Measurements from ENCODE around the gene VPS13D.

VPS13D gene

DNA sequence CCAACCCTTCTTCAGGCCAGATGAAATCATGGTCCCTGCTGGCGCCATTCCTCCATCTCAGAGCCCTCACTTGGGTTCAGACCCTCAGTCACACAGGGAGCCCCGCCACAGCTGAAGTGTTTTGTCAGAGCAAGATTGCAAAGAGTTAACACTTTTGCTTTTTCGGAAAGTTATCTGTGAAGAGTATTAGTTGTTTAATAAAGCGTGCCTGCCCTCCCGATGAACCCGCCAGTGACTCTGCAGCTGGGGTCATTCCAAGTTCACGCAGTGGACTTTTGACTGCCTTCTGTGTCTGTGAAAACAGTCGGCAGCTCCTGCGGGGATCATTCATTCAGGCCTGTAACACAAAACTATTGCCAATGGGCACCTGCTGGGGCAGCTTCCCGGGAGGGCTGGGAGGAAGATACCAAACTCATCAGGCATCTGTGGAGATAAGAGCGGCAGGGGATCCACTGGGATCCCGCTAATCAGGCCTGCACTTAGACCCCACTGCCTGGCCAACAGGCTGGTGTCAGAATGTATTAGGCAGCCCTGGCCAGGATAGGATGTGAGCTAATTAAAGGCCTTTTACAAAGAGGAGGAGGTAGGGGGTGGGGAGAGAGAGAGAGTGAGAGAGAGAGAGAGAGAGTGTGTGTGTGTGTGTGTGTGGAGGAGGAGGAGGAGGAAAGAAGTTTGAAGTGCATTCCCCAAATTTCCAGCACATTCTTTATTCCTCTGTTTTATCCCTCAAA is 203.7 kb downstream of the VPS13D start:
- peak; percentile 29 for DNase-seq (ENCODE audit: low spot score)

DNA sequence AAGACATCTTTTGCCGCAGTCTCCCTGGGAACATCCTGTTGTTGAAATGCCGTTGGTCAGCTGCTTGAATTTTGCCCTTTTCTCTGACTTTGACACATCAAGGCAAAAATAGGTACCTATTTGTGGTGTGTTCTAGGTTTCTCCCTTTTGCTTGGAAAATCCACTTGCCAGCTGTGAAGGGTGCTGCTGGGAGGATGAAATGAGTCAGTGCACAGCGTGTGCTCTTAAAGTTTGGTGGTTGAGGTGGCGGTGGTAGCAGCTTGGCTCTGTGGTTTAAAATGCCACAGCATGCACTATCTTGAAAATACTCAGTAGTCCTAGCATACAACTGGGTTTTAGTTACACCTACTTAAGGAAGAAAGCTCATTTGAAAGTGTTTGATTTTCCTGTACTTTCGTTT is 204.3 kb downstream of the VPS13D start:
- no peak for DNase-seq (ENCODE audit: low spot score)

DNA sequence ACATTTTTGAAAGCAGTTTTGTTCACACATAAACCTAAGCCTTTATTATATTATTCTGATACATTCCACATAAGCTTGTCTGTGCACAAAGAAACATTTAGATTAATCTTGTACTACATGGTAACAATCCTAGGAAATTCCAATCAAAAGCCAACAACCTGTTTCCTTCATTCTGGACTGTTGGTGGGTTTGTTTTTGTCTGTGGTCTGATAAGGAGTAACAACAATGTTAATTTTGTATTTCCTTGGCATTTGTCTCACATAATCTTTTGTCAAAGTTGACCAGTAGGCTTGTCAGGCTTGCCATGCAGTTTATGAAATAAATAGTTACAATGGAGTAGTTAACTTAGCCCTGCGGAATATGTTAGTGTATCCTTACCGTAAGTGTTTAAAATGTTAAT is 204.9 kb downstream of the VPS13D start:
- DNase-seq (ENCODE audit: low spot score): no peak

DNA sequence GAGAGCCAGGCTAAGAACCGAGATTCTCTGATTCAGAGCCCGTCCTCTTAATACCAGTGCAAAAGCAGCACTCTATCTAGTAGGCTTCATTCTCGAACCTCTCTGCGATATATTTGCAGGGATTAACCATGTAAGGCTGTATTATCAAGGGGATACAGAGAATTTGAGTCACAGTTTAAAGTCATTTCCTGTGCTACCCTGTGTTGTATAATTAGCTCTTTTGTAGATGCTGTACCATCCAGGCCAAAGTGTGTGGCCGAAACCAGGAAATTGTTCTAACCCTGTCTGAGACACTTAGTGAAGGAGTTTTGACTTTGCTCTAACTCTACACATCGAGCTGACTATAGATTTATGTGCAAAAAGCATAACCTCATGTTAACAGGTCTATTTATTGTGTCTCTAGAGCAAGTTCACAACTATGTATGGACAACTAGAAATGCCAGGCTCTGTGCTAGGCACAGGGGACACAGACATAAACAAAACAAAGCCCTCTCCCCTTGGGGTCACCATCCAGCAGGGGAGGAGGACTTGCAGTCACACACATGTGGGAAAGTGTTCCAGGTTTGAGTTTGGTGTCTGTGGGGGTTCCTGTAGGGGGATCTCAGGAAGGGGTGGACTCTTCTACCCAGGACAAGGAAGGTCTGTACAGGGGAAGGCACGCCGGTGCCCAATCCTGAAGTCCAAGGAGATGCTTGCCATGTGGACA is 206.0 kb downstream of the VPS13D start:
- DNase-seq (ENCODE audit: low spot score): no peak

DNA sequence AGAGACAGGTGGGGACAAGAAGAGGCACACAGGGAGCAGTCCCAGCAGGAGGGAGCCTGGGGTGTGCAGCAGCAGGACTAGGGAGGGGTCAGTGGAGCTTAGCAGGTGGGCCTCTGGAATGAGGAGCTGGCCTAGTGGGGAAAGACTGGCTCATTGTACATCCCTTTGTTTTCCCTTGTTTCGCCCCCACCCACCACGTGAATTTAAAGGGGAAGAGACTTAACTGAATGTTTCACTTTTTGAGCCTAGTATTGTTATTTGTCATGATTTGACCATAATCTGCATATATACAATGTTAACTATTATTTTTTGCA is 206.5 kb downstream of the VPS13D start:
- no peak for DNase-seq (ENCODE audit: low spot score)

DNA sequence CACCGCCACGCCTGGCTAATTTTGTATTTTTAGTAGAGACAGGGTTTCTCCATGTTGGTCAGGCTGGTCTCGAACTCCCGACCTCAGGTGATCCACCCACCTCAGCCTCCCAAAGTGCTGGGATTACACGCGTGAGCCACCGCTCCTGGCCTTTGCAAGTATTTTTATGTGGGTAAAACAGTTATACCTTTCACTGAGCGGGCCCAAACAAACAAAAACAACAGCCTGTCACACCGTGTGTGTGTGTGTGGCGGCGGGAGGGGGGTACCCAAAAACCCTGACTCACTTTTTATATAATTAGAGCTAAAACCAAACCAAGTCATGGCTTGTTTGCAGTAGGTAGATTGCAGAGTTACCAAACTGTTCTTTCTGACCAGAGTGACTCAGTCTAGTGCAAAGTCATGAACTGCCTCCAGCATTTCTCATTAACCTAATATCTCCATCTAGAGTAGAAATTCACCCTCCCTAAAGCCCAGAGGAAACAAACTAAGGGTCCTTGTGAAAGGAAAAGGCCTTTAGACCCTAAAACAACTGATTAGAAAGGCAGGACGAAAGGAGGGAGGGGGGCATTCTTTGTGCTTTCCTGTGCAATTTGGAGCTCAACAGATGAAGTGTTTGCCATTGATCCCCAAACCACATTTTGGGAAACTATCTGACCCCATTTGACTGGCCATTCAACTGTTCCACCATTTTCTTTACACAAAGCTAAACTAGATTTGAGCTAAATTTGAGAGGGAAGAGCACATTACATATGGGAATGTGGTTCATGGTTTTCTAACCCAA is 207.2 kb downstream of the VPS13D start:
- no peak for DNase-seq (ENCODE audit: low spot score)

DNA sequence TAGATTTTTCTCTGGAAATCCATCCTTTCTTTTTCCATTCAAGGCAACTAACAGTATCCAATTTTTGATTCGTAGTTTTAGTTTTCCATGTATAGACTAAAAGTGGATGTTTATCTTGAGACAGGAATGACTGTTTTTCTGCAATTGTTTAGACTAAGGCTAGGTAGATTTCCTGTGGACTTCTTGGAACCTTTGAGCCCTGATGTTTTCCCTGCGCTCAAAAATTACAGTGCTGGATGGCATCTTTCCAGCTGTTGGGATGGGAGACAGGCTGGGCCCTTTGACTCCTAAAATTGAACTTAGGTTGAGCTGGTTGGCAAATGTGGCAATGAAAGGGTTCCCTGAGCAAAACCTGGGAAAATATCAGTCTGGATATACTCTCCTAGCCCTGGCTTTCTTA is 207.8 kb downstream of the VPS13D start:
- no peak for DNase-seq (ENCODE audit: low spot score)

DNA sequence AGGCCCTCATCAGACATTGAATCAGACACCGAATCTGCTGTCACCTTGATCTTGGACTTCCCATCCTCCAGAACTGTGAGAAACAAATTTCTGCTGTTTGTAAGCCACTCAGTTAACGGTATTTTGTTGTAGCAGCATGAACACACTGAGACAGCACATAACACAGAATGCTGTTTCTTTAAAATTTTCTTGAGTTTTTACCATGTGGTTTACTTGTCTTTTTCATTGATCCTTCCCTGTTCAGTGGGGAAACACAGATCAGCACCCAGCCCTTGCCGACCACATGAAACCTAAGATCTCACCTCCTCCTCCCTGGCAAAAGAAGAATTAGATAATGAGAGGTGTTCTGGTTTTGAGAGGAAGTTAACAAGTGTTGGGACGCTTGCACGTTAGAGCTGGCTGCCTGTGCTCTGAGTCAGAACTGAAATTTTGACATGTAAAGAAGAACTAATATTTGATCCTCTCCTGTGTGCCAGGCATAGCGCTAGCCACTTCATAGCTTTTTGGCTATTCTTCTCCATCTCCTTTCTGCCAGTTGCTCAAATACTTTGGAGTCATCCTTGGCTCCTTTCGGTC is 208.6 kb downstream of the VPS13D start:
- no peak for DNase-seq (ENCODE audit: low spot score)

DNA sequence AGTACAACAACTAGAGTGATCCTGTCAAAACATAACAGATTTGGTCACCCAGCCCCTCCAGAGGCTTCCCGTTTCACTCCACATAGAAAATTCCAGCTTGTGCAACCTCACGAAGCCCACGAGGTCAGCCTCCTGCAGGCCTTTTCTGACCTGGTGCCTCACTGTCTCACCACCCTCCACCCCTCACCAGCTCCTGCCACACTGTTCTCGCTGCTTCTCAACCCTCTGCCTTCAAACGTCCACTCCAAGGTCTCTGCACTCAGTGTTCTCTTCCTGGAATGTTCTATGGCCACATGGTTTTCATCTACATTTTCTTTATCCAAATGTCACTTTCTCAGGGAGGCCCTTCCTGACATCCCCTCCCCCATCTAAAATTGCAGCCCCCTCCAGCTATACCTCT is 209.2 kb downstream of the VPS13D start:
- DNase-seq (ENCODE audit: low spot score): no peak

DNA sequence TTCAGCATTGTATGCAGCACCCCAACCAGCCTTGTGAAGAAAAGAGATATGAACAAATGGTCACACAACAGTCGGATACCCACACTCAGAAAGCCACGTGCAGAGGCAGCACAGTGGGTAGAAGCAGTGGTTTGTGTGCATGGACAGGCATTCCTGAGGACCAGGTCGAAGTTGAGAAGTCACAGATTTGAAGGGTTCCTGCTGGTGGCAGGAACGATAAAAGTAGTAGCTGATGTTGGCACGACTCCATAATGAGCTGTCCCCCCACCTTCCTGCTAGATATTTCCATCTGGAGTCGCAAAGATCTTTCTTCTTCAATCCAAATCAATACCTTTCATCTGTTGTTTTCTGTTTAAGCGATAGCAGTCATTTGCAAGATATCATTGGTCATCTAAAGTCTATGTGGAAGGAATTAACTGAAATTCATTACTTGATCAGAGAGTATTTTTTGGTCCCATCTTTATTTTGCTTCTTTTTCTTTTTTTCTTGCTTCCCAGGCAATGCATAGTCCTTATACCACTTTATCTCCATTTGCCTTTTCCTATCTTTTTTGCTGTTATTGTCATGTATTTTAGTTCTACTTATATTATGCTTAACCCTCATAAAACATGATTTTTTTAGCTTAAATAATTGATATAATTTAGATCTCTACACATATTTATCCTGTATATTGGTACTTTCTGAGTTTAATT is 211.7 kb downstream of the VPS13D start:
- no peak for DNase-seq (ENCODE audit: low spot score)

DNA sequence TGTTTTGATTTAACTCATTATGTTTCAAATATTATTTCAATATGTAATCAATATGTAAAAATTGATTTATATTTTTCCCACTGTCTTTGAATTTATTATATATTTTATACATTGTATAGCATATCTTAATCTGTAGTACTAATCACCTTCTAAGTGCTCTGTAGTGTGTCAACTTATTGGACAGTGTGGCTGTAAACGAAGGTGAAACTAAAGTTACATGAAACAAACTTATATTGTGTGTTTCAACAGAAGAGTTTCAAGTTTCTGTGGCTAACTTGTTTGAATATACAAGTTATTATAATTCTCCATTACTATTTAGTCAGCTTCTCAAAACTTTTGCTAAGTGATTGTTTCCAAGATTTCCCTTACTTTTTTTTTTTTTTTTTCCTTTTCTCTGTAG is 212.4 kb downstream of the VPS13D start:
- no peak for DNase-seq (ENCODE audit: low spot score)

DNA sequence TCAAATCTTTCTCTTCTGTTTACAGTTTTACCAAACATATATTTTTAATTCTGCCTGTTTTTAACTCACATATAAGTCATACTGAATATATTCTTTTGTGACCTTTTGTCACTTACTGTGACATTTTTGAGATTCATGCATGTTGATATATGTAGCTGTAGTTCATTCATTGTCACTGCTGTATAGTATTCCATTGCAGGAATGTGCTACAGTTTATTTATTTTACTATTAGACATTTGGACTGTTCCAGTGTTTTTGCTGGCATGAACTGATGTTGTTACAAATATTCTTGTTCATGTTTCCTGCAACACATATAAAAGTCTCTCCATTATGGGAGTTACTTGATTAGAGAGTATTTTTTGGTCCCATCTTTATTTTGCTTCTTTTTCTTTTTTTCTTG is 213.3 kb downstream of the VPS13D start:
- no peak for DNase-seq (ENCODE audit: low spot score)

DNA sequence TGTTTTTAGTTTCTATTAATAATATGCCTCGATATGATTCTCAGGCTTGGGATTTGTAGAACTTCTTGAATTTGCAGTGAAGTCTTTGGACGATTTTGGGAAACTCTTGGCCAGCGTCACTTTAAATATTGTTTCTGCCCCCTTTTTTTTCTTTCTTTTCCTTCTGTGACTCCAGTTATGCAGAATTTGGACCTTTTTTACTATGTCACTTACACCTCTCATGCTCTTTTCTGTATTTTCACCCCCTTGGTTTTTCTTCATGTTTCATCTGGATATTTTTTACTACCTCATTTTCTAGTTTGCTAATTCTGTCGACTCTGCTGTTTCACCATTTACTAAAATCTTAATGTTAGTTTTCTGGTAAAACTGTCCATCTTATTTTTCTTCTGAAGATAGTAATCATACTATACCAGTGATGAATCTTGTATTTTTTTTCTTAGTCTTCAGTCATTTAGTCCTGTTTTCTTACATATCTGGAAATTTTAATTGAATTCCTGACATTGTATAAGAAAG is 214.6 kb downstream of the VPS13D start:
- DNase-seq (ENCODE audit: low spot score): no peak

DNA sequence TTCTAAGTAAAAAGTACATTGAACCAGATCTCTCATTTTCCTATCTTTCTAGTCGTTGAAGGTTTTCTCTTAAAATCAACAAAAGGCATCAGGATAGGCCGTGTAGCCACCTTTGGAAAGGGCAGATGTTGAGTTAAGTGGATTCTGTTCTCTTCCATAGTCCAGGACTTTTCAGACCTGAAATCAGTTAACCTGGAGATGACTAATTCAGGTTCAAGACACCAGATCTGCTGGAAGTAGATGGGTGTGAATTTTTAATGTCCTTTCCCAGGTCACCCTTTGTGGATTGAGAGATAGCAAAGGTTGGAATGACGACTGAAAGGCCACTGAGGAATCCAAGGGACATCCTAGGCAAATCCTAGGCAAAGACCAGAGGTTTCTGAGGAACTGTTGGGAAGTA is 215.4 kb downstream of the VPS13D start:
- no peak for DNase-seq (ENCODE audit: low spot score)

DNA sequence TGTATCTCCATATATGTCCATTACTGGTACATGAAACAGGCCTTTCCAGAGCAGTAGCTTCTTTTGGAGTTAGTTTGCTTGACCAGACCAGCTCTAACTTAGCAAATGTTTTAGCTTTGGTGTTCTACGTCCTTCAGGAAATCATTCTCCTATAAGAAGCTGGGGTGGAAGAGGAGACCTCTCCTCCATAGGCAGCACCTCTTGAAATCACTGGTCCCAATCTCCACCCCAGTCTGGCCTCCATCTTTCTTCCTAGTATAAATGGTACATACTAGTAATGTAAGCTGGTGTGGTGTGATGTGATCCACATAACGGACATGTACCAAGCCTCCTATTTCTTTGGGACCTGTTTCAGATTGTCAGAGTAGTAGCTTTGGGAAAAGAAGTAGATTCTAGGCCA is 216.8 kb downstream of the VPS13D start:
- no peak for DNase-seq (ENCODE audit: low spot score)

DNA sequence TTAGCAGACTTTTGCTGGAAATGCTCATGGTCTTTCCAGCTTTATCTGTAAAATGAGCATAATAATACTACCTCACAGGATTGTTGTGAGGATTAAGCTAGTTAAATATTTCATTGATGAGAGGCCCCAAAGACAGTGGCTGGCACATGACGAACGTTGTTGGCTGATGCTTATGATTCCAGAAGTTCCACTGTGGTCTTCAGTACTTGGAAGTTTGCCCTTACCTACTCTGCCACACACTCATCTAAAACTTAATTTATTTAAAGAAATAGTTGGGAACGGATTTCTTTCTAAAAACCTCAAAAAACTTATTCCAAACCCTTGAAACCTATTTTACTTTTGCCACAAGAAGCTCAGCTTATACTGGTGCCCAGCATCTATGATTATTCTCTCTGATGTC is 217.5 kb downstream of the VPS13D start:
- no peak for DNase-seq (ENCODE audit: low spot score)

DNA sequence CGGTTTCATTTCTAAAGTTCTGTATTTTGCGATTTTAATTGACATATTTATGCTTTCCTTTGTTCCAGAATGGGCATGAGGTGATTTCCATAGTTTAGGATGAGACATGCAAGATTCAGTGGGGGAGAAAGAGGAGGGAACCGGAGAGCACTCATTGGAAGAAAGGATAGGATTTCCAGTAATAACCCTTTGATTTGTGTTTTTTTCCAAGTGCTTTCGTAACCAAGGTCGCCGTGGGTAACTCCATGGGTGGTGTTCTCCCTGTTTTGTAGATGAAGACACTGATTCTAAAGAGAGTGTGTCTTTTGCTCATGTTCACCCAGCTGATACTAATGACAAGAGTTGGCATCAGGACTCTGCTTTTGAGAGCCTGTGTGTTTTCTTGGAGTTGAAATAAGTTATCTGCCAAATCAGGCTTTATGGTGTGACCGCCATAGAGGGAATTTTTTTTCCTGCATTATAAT is 218.1 kb downstream of the VPS13D start:
- DNase-seq (ENCODE audit: low spot score): no peak

DNA sequence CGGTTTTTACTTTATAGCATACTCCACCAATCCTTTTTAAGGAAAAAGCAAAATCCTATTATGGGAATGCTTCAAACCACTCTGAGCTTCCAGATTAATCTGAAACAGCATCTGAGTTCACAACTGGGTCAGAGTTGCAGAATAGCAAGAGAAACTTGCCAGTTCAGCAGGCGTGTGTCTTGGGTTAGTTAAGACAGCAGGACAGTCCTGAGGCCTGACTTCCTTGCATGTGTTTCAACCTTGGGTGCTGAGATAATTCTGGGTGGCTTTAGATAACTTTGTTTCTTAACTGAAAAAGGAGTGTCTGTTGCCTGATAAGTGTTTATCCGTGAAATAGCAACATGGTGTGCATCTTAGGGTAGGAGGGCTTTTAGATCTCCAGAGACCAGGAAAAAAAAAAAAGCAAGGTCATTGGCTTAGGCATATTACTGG is 218.9 kb downstream of the VPS13D start:
- DNase-seq (ENCODE audit: low spot score): no peak

DNA sequence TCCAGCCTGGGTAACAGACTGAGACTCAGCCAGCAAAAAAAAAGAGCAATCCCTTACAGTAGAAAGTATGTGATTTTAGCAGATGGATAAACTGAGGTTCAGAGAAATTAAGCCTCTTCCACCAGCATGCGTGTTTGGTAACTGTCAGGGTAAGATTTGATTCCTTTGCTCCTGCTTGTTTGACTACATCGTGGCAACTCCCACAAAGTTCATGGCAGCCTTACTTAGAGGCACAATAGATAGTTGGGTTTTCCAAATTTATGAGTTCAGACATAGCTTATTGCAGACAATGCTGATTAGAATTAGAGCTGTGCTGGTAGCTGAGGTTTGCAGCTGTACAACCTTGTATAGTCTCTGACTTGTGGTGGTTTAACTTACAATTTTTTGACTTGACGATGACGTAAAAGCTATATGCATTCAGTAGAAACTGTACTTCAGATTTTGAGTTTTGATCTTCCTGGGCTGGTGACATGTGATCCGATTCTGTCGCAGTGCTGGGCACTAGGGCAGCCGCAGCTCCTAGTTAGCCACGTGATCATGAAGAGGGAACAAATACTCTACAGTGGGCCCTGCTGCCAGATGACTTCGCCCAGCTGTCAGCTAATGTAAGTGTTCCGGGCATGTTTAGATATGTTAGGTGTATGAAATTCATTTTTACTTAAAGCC is 220.4 kb downstream of the VPS13D start:
- no peak for DNase-seq (ENCODE audit: low spot score)

DNA sequence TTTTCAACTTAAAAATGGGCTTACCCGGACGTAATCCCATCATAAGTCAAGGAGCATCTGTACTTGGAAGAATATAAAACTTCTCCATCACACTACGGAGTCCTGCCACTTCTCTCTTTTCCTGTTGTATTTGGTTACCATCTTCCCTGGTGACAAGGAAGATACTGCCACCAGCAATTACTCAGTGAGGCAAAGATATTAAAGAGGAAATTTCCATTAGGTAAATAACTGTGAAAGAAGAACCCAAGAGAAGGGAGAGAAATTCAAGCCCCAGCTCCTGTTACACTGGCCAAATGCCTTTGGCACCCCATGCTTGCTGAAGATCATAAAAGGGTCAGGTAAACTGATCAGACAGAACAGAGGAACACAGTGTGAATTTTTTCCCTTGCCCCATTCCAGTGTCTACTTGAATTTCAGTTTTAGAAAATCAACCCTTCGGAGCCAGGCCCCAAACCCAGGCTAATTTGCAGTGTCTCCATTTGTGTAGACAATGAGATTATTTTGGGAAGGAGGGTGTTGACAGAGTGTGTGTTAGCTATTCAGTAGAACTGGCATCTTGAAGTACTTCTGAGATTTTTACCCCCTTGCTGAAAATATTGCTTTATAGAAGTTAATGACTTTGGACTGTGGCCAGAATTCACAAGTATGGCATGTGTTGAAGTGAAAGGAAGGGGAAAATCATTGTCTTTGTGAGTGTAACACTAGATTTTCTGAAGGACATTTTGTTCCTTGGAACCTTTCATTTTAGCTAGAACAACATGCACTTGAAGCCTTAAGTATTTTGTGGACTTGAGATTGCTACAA is 221.1 kb downstream of the VPS13D start:
- no peak for DNase-seq (ENCODE audit: low spot score)

DNA sequence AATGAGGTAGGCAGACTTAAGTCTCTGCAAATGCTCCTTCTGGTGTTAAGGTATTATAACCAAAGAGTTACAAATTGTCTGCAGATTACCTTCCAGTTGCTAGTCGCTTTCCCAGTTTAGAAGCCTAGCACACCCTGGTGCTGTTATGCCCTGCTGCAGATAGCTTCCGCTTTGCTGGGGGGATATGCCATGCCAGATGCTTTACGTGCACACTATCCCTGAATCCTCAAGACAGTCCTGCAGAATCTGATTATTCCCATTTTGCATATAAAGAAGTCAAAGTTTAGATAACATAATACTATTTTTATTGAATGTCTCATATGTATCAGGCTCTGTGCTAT is 221.7 kb downstream of the VPS13D start:
- DNase-seq (ENCODE audit: low spot score): no peak

All from iPS-NIHi11 (cell line).